Keratinocyte (primary cell): ENCODE measurements around the gene GPATCH1. TPM values are rescaled to one million over a fixed set of nuclear protein-coding genes. Genes with fewer than 3 reads are reported as not detected.

Experiments
- DNase-seq: peaks from one replicate; pipeline ENCODE4 v3.0.0-alpha.2; 2011; ENCODE audit warnings: low read depth, missing footprints, low spot score
- FAIRE-seq: peaks from 2 replicates; lab custom pipeline; 2011; peaks lifted over from hg19 to GRCh38; lab: Jason Lieb, UNC
- H2AFZ ChIP-seq: 2 replicates; pipeline ENCODE4 v1.6.0; 2012; ENCODE audit warnings: low read length, control low read depth, inconsistent platforms; ENCODE audit not compliant: control insufficient read depth
- H3K27ac ChIP-seq: 2 replicates; pipeline ENCODE4 v1.5.1; 2011; ENCODE audit warnings: low read length; ENCODE audit not compliant: control insufficient read depth, insufficient read depth
- H3K27me3 ChIP-seq: 3 replicates; pipeline ENCODE4 v1.6.0; 2011; ENCODE audit warnings: low read length; ENCODE audit not compliant: control insufficient read depth, insufficient read depth; ENCODE audit errors: extremely low read depth
- H3K36me3 ChIP-seq, 2 experiments: 2 replicates in 1 of 2; 3 replicates in 1 of 2; pipeline ENCODE4 v1.5.1; 2011; ENCODE audit warnings: low read length in 2 of 2, mild to moderate bottlenecking in 1 of 2; ENCODE audit not compliant: control insufficient read depth in 2 of 2, insufficient read depth in 2 of 2; ENCODE audit errors: extremely low read depth in 1 of 2
- H3K4me1 ChIP-seq: 3 replicates; pipeline ENCODE4 v1.5.1; 2011; ENCODE audit warnings: low read length; ENCODE audit not compliant: control insufficient read depth, insufficient read depth; ENCODE audit errors: extremely low read depth
- H3K4me2 ChIP-seq: 3 replicates; pipeline ENCODE4 v1.6.0; 2011; ENCODE audit warnings: low read depth, low read length; ENCODE audit not compliant: control insufficient read depth, insufficient read depth; ENCODE audit errors: extremely low read depth
- H3K4me3 ChIP-seq, 3 experiments: fragments of 200-600 bp in 1 of 3; sonication (generic) in 1 of 3; 2 replicates in 2 of 3; 3 replicates in 1 of 3; pipeline ENCODE4 v1.5.1; 2011 to 2016; ENCODE audit warnings: low read length in 3 of 3, mild to moderate bottlenecking in 3 of 3, control low read depth in 2 of 3, inconsistent platforms in 1 of 3, low read depth in 1 of 3, mixed read lengths in 1 of 3, mixed run types in 1 of 3, moderate library complexity in 1 of 3; ENCODE audit not compliant: control insufficient read depth in 2 of 3, insufficient read depth in 2 of 3; ENCODE audit errors: extremely low read depth in 1 of 3
- H3K79me2 ChIP-seq: 2 replicates; pipeline ENCODE4 v1.6.0; 2012; ENCODE audit warnings: low read length; ENCODE audit not compliant: control insufficient read depth, insufficient read depth
- H3K9ac ChIP-seq: 3 replicates; pipeline ENCODE4 v1.6.0; 2011; ENCODE audit warnings: low read length; ENCODE audit not compliant: control insufficient read depth, insufficient read depth; ENCODE audit errors: extremely low read depth
- H3K9me1 ChIP-seq: 3 replicates; pipeline ENCODE4 v1.6.0; 2011; ENCODE audit warnings: low read length; ENCODE audit not compliant: control insufficient read depth, insufficient read depth; ENCODE audit errors: extremely low read depth
- H3K9me3 ChIP-seq: 2 replicates; pipeline ENCODE4 v1.5.1; 2012; ENCODE audit warnings: low read depth, low read length; ENCODE audit not compliant: control insufficient read depth
- H4K20me1 ChIP-seq: 3 replicates; pipeline ENCODE4 v1.6.0; 2011; ENCODE audit warnings: low read length; ENCODE audit not compliant: control insufficient read depth, insufficient read depth; ENCODE audit errors: extremely low read depth
- EZH2 ChIP-seq: IDR thresholded peaks from one replicate; pipeline ENCODE4 v1.6.1; 2012; ENCODE audit warnings: inconsistent platforms, mild to moderate bottlenecking, low read length, moderate library complexity
- dilution Hi-C: fragments of 300-500 bp; cut with MboI; formaldehyde crosslinking; loops from one replicate; pipeline ENCODE4 v1.7.0; 2020; ENCODE audit warnings: low sequenced_read_pairs; ENCODE audit not compliant: extremely low pct_ligation_motif_present
- polyA plus RNA-seq, 5 experiments: library from polyadenylated mRNA; depleted of rRNA in 3 of 5; stranded (reverse) in 3 of 5; stranded (forward) in 1 of 5; unstranded in 1 of 5; fragments of >200 nt; gene quantifications; 1 replicate in 1 of 5; 2 replicates in 3 of 5; 3 replicates in 1 of 5; pipeline versions ENCODE4 v1.2.1 to v1.2.3, GENCODE V29; 2011 to 2012; ENCODE audit warnings: missing spikeins in 2 of 5, low read depth in 1 of 5, low replicate concordance in 1 of 5
- TF ChIP-seq, protein P1 (sequence below), 3 experiments: IDR thresholded peaks in 1 of 3; conservative IDR thresholded peaks in 1 of 3; optimal IDR thresholded peaks in 1 of 3; 2 replicates in 2 of 3; 3 replicates in 1 of 3; pipeline versions ENCODE3 to v1.5.1; 2011; ENCODE audit warnings: low read length in 3 of 3, mild to moderate bottlenecking in 3 of 3, moderate library complexity in 2 of 3, control low read depth in 1 of 3, inconsistent platforms in 1 of 3; ENCODE audit not compliant: insufficient read depth in 2 of 3; ENCODE audit errors: extremely low read depth in 1 of 3

Gene GPATCH1
- polyA plus RNA-seq, 1 donor (not counting 4 experiments of a cell fraction or from before 2014, with no cell fraction given): 5.8 TPM

DNA sequence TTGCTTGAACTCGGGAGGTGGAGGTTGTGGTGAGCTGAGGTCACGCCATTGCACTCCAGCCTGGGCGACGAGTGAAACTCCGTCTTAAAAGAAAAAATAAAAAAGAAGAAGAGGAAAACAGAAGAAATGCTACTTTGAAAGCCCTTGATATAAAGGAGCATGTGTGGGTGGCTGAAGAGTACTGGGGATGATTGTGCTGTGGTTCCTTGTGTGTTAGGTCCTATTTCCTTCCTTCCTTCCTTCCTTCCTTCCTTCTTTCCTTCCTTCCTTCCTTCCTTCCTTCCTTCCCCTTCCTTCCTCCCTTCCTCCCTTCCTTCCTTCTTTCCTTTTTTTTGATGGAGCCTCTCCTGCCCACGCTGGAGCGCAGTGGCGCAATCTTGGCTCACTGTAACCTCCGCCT is 65.2 kb downstream of the GPATCH1 start:
- FAIRE-seq (no peak), DNase-seq (no peak)
- Histone ChIP-seq H3K9me1 (no peaks in the 10 kb centered on the region), H3K27me3 (no peaks in the 10 kb centered on the region), H3K4me2 (no peak overlapping the region), H4K20me1 (no peaks in the 10 kb centered on the region), H3K36me3 (no peaks in the 10 kb centered on the region), H3K9ac (no peak overlapping the region), H3K27ac (no peak overlapping the region), H2AFZ (no peak overlapping the region), H3K9me3 (no peaks in the 10 kb centered on the region), H3K4me3 (no peak overlapping the region), H3K4me1 (no peaks in the 10 kb centered on the region), H3K79me2 (no peaks in the 10 kb centered on the region)
- TF ChIP-seq, protein P1, sequence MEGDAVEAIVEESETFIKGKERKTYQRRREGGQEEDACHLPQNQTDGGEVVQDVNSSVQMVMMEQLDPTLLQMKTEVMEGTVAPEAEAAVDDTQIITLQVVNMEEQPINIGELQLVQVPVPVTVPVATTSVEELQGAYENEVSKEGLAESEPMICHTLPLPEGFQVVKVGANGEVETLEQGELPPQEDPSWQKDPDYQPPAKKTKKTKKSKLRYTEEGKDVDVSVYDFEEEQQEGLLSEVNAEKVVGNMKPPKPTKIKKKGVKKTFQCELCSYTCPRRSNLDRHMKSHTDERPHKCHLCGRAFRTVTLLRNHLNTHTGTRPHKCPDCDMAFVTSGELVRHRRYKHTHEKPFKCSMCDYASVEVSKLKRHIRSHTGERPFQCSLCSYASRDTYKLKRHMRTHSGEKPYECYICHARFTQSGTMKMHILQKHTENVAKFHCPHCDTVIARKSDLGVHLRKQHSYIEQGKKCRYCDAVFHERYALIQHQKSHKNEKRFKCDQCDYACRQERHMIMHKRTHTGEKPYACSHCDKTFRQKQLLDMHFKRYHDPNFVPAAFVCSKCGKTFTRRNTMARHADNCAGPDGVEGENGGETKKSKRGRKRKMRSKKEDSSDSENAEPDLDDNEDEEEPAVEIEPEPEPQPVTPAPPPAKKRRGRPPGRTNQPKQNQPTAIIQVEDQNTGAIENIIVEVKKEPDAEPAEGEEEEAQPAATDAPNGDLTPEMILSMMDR (optimal IDR thresholded peaks at IDR 0.05 in 1 of 3, IDR thresholded peaks at IDR 0.05 in 1 of 3, conservative IDR thresholded peaks at IDR 0.05 in 1 of 3; ENCODE audit: extremely low read depth in 1 of 3, insufficient read depth in 2 of 3, low read length in 3 of 3): no peak
- no peak for TF ChIP-seq EZH2
- dilution Hi-C loops: no loop called here

DNA sequence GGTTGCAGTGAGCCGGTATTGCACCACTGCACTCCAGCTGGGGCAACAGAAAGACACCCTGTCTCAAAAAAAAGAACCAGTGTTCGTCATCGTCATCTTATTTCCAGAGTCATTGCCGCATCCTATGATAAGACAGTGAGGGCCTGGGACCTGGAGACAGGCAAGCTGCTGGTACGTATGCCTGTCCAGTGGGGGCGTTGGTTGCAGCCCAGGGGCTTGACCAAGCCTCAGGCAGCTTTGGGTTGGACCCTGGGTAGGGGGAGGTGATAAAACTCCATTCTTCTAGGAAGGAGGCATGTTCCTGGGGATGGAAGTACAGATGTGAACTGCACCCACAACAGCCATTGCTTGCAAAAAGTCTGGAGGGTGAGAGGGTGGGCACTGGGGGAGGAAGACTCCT is 66.6 kb downstream of the GPATCH1 start:
- no peak for TF ChIP-seq EZH2
- TF ChIP-seq, protein P1 (optimal IDR thresholded peaks at IDR 0.05 in 1 of 3, IDR thresholded peaks at IDR 0.05 in 1 of 3, conservative IDR thresholded peaks at IDR 0.05 in 1 of 3; ENCODE audit: extremely low read depth in 1 of 3, insufficient read depth in 2 of 3, low read length in 3 of 3): no peak

More for the DNA sequence above, 66.6 kb downstream of the GPATCH1 start:
- no peak for FAIRE-seq
- Histone ChIP-seq H4K20me1 (no peaks in the 10 kb centered on the region), H3K4me3 (no peak overlapping the region), H3K9me1 (no peaks in the 10 kb centered on the region), H3K4me2 (no peak overlapping the region), H3K9me3 (no peaks in the 10 kb centered on the region), H3K27me3 (no peaks in the 10 kb centered on the region), H3K79me2 (no peaks in the 10 kb centered on the region), H3K4me1 (no peaks in the 10 kb centered on the region), H3K27ac (no peak overlapping the region), H3K36me3 (no peaks in the 10 kb centered on the region), H2AFZ (no peak overlapping the region), H3K9ac (no peak overlapping the region)
- DNase-seq: no peak
- dilution Hi-C loops: no loop called here
